Measurements from ENCODE around the gene CCDC200.

DNA sequence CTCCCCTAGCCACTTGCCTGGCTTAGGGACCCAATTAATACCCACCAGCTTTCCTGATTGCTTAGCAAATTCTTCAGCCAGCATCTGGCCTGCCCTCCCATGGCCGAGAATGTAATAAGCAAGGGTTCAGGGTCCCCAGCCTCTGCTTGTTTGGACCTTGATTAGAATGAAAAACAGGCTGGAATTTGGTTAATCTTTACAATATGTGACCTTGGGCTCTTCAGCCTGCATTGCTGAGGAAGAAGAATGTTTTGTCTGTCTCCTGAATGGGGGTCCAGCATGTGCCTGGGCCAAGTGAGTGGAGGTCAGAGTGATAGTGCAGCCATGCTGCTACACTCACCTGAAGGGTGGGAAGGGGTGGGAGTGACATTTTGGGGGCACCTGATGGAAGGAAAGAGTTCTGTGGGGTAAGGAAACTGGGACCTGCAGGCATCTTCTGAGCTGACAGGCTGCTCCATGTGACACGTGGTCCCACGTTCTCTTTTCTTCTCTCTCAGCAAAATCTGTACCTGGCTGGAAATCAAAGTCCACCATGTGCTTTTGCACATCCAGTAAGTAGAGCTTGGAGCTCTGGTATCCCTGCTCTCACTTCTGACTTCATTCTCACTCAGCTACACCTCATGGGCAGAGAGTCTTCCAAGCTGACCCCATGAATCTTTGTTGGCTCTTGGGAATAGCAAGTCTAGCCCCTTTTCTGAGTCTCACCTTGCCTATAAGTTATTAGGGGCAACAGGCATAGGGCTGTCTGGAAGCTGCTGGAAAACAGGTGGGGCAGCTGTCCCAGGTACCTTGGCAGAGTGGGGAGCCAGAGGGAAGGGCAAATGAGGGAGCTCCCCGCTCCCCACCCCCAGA, 11.4 kb downstream of the CCDC200 start:
- TF ChIP-seq, protein P1, sequence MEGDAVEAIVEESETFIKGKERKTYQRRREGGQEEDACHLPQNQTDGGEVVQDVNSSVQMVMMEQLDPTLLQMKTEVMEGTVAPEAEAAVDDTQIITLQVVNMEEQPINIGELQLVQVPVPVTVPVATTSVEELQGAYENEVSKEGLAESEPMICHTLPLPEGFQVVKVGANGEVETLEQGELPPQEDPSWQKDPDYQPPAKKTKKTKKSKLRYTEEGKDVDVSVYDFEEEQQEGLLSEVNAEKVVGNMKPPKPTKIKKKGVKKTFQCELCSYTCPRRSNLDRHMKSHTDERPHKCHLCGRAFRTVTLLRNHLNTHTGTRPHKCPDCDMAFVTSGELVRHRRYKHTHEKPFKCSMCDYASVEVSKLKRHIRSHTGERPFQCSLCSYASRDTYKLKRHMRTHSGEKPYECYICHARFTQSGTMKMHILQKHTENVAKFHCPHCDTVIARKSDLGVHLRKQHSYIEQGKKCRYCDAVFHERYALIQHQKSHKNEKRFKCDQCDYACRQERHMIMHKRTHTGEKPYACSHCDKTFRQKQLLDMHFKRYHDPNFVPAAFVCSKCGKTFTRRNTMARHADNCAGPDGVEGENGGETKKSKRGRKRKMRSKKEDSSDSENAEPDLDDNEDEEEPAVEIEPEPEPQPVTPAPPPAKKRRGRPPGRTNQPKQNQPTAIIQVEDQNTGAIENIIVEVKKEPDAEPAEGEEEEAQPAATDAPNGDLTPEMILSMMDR (IDR thresholded peaks at IDR 0.05; ENCODE audit: low read length), result no peak
- TF ChIP-seq EZH2 (IDR thresholded peaks at IDR 0.05; ENCODE audit: borderline replicate concordance, low read length), result no peak
